K562 (cell line): Measurements from ENCODE around the gene GAB2. TPM values are rescaled to one million over a fixed set of nuclear protein-coding genes. Genes with fewer than 3 reads are reported as not detected.
A peak's percentile ranks its signal among the peaks of the same experiment; 100 is the strongest.

Experiments
- CTCFL ChIP-seq: IDR thresholded peaks from 2 replicates; pipeline ENCODE4 v1.6.1; 2011; ENCODE audit warnings: borderline replicate concordance, low read depth, mild to moderate bottlenecking, moderate library complexity, low read length; ENCODE audit not compliant: insufficient read depth, poor library complexity, severe bottlenecking
- DMBX1 ChIP-seq: fragments of 250-450 bp; sonication (Bioruptor Pico); IDR thresholded peaks from 2 replicates; pipeline ENCODE4 v1.8.0; 2022; ENCODE audit warnings: inconsistent platforms, mild to moderate bottlenecking, moderate library complexity, borderline replicate concordance
- ETV1 ChIP-seq: fragments of 450-650 bp; conservative IDR thresholded peaks from 2 replicates; pipeline ENCODE4 v1.6.1; 2016; ENCODE audit warnings: missing genetic modification characterization, control low read depth, low read depth, missing compliant biosample characterization
- KLF1 ChIP-seq: fragments of 450-650 bp; IDR thresholded peaks from 2 replicates; pipeline ENCODE4 v1.6.1; 2016; ENCODE audit warnings: missing genetic modification characterization, missing compliant biosample characterization
- NKRF ChIP-seq: fragments of 450-650 bp; IDR thresholded peaks from 2 replicates; pipeline ENCODE4 v1.6.1; 2016; ENCODE audit warnings: borderline replicate concordance
- POLR2H ChIP-seq: IDR thresholded peaks from 2 replicates; pipeline ENCODE4 v1.6.1; 2016; ENCODE audit warnings: missing genetic modification characterization, low read depth, mild to moderate bottlenecking, control low read depth, missing compliant biosample characterization, moderate library complexity
- RAD51 ChIP-seq: fragments of 450-650 bp; IDR thresholded peaks from 2 replicates; pipeline ENCODE4 v1.7.1; 2016; ENCODE audit warnings: low read depth, mild to moderate bottlenecking, borderline replicate concordance
- ZBTB43 ChIP-seq: sonication (generic); formaldehyde crosslinking; IDR thresholded peaks from 2 replicates; pipeline ENCODE4 v1.8.0; 2023; ENCODE audit warnings: mild to moderate bottlenecking, missing genetic modification reagents
- ZNF212 ChIP-seq: fragments of 450-650 bp; formaldehyde crosslinking; IDR thresholded peaks from 2 replicates; pipeline ENCODE4 v1.4.0; 2020; ENCODE audit warnings: mild to moderate bottlenecking
- ZNF282 ChIP-seq: sonication (generic); formaldehyde crosslinking; IDR thresholded peaks from 2 replicates; pipeline ENCODE4 v1.8.1; 2023; ENCODE audit warnings: missing genetic modification reagents
- ZNF655 ChIP-seq: fragments of 250-450 bp; sonication (Bioruptor Pico); IDR thresholded peaks from 2 replicates; pipeline ENCODE4 v1.5.0; 2021
- ZNF668 ChIP-seq: fragments of 250-450 bp; sonication (Bioruptor Pico); IDR thresholded peaks from 2 replicates; pipeline ENCODE4 v1.8.0; 2022; ENCODE audit warnings: mild to moderate bottlenecking, inconsistent platforms
- ZNF717 ChIP-seq: fragments of 250-450 bp; sonication (Bioruptor Pico); IDR thresholded peaks from 2 replicates; pipeline ENCODE4 v1.5.0; 2021
- polyA plus RNA-seq, 8 experiments: library from polyadenylated mRNA; depleted of rRNA in 4 of 8; stranded (reverse) in 5 of 8; unstranded in 3 of 8; fragments of >200 nt; fragmentation: Nextera tagmentation in 2 of 8; fragmentation: Illumina TruSeq in 1 of 8; extraction: Ambion mirVana in 2 of 8; extraction: Trizol in 1 of 8; gene quantifications; 2 replicates each; pipeline versions ENCODE4 v1.2.1 to v1.2.3, GENCODE V29; 2011 to 2014; ENCODE audit warnings: inconsistent platforms in 1 of 8, missing spikeins in 1 of 8
- total RNA-seq, 7 experiments: library from RNA; depleted of rRNA in 6 of 7; stranded (reverse); fragments of >200 nt in 6 of 7; fragmentation: Illumina TruSeq in 2 of 7; extraction: Trizol in 2 of 7; gene quantifications; 2 replicates each; pipeline versions ENCODE4 v1.2.1 to v1.2.3, GENCODE V29; 2011 to 2021; ENCODE audit warnings: low replicate concordance in 1 of 7
- TF ChIP-seq, protein P1 (sequence below): sonication (generic); formaldehyde crosslinking; IDR thresholded peaks from 2 replicates; pipeline ENCODE4 v1.8.0; 2022; ENCODE audit warnings: mild to moderate bottlenecking, missing genetic modification reagents, borderline replicate concordance
- TF ChIP-seq, protein P2 (sequence below): fragments of 450-650 bp; IDR thresholded peaks from 2 replicates; pipeline ENCODE4 v1.6.1; 2017; ENCODE audit warnings: antibody characterized with exemption

Gene GAB2
- total and polyA plus RNA-seq, 9 of the 15 experiments (the other 6 are each of a cell fraction or from before 2014, with no cell fraction given): 2.3 to 35.2 (median 16.1) TPM

DNA sequence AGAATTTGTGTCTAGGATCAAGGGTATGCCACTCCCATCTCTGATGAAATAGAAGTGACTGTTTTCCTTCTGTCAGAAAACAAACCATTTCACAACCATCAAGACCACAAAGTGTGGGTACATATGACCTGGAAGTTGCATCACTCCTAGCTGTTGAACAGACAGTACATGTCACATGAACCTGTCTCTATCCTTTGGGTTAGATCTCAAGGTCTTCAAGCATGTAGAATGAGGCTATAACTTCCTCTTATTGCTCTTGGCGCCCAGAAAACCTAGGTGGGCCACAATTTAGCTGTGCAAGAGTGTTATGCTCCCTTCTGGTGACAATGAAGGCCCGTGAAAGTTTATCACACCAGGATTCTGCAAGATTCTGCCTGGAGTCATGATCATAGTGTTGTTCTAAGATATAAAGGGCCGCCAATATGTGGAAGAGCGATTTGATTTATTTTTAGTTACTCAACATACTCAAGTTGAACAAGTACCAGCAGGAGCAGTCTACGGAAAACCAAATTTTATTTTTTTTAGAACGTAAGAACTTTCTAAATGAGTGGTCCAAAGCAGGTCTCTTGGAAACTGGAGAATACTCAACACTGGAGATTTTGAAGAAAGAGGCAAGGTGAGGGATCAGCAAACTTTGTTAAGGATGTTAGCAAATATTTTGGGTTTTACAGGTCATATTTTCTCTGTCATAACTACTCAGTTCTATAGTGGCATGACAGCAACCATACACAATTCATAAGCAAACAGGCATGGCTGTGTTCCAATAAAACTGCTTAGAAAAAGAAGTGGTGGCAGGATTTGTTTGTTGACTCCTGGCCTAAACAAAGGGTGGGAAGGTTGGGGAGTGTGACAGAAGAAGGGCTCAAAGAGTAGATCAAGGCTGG, 127.1 kb downstream of the GAB2 start (continued):
- TF ChIP-seq NKRF (no peak), ZNF668 (CRISPR knock-in tag) (peak; percentile 6; the same call in 1 of the 2 replicates), ETV1 (tag) (peak; percentile 88), ZBTB43 (CRISPR knock-in tag) (no peak), ZNF717 (CRISPR knock-in tag) (0 out of 2 replicates have a peak, but pooled peaks have one; percentile 28), ZNF655 (CRISPR knock-in tag) (no peak), DMBX1 (CRISPR knock-in tag) (peak; percentile 94), ZNF282 (no peak), CTCFL (no peak), KLF1 (tag) (no peak), ZNF212 (CRISPR knock-in tag) (no peak), RAD51 (peak; percentile 75), POLR2H (peak; percentile 57)
- TF ChIP-seq, protein P1, sequence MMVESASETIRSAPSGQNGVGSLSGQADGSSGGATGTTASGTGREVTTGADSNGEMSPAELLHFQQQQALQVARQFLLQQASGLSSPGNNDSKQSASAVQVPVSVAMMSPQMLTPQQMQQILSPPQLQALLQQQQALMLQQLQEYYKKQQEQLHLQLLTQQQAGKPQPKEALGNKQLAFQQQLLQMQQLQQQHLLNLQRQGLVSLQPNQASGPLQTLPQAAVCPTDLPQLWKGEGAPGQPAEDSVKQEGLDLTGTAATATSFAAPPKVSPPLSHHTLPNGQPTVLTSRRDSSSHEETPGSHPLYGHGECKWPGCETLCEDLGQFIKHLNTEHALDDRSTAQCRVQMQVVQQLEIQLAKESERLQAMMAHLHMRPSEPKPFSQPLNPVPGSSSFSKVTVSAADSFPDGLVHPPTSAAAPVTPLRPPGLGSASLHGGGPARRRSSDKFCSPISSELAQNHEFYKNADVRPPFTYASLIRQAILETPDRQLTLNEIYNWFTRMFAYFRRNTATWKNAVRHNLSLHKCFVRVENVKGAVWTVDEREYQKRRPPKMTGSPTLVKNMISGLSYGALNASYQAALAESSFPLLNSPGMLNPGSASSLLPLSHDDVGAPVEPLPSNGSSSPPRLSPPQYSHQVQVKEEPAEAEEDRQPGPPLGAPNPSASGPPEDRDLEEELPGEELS: no peak
- TF ChIP-seq, protein P2, sequence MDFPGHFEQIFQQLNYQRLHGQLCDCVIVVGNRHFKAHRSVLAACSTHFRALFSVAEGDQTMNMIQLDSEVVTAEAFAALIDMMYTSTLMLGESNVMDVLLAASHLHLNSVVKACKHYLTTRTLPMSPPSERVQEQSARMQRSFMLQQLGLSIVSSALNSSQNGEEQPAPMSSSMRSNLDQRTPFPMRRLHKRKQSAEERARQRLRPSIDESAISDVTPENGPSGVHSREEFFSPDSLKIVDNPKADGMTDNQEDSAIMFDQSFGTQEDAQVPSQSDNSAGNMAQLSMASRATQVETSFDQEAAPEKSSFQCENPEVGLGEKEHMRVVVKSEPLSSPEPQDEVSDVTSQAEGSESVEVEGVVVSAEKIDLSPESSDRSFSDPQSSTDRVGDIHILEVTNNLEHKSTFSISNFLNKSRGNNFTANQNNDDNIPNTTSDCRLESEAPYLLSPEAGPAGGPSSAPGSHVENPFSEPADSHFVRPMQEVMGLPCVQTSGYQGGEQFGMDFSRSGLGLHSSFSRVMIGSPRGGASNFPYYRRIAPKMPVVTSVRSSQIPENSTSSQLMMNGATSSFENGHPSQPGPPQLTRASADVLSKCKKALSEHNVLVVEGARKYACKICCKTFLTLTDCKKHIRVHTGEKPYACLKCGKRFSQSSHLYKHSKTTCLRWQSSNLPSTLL: no peak
